ENCODE data around the gene GRK4. TPM values are rescaled to one million over a fixed set of nuclear protein-coding genes. Genes with fewer than 3 reads are reported as not detected.
A peak's percentile ranks its signal among the peaks of the same experiment; 100 is the strongest.

GRK4 gene
- total RNA-seq, 1 donor from 2014 or later = 6.7 TPM

DNA sequence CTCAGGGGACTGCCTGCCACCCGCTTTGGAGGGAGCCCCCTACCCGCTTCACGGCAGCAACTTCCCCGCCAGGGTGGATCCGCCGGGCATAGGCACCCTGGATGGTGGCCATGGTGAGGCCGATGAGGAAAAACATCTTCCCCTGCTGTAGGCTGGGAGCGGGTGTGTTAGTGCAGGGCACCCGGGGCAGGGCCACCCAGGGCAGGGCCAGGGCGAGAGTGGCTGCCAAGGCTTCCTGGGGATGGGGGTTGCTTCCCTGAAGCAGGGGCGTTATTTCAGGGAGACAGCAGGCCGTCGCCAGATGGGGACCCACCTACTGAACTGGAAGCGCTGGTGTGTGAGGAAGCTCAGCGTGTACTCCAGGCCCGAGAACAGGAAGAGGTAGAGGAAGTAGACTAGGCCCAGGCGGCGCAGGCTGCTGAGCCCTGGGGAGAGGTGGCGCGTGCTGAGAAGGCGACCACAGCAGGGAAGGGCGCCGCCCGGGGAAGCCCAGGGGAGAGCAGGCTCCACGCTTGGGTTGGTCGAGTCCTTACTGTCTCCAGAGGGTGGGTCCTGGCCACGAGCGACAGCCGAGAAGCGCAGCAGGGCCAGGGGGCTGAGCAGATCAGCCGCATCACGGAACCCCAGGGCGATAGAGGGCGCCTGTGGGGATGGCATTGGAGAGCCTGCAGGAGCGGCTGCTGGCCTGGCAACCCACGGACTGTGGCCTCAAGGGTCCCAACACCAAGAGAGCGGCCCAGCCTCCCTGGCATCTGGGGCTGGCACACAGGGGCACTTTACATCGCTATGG is 31.7 kb upstream of the GRK4 start:
- Mint-ChIP-seq H3K27me3 (ENCODE audit: low read depth, unreplicated experiment) (no peaks in the 10 kb centered on the region), H3K27ac (ENCODE audit: unreplicated experiment) (peak overlapping the region; percentile 58), H3K4me1 (ENCODE audit: low read depth, unreplicated experiment) (peaks cover 18% of the 10 kb centered on the region), H3K4me3 (ENCODE audit: unreplicated experiment) (no peak overlapping the region), H3K9me3 (ENCODE audit: unreplicated experiment) (no peaks in the 10 kb centered on the region), H3K36me3 (ENCODE audit: low read depth, unreplicated experiment) (peaks cover 11% of the 10 kb centered on the region)
- Histone ChIP-seq H3K36me3 (ENCODE audit: insufficient read depth, low read length) (peaks cover 13% of the 10 kb centered on the region), H3K4me2 (ENCODE audit: low read length) (no peak overlapping the region), H3K4me3 (ENCODE audit: insufficient read depth, low read depth, low read length) (no peak overlapping the region), H3K27ac (ENCODE audit: low read depth, low read length) (no peak overlapping the region), H3K79me2 (ENCODE audit: insufficient read depth, low read length) (peaks cover 46% of the 10 kb centered on the region), H3K9me3 (ENCODE audit: insufficient read depth, low read depth, low read length) (no peaks in the 10 kb centered on the region), H3K27me3 (ENCODE audit: insufficient read depth, low read length) (no peaks in the 10 kb centered on the region), H4K20me1 (ENCODE audit: insufficient read depth, low read length) (peaks cover 58% of the 10 kb centered on the region), H3K9ac (ENCODE audit: low read length) (no peak overlapping the region), H2AFZ (ENCODE audit: low read depth, low read length) (no peak overlapping the region), H3K4me1 (ENCODE audit: insufficient read depth, low read length) (peaks cover 34% of the 10 kb centered on the region)
- FAIRE-seq = no peak
- TF ChIP-seq EZH2 (IDR thresholded peaks at IDR 0.05; ENCODE audit: insufficient read depth, low read length) = no peak
- DNase-seq (ENCODE audit: low read depth) = no peak

DNA sequence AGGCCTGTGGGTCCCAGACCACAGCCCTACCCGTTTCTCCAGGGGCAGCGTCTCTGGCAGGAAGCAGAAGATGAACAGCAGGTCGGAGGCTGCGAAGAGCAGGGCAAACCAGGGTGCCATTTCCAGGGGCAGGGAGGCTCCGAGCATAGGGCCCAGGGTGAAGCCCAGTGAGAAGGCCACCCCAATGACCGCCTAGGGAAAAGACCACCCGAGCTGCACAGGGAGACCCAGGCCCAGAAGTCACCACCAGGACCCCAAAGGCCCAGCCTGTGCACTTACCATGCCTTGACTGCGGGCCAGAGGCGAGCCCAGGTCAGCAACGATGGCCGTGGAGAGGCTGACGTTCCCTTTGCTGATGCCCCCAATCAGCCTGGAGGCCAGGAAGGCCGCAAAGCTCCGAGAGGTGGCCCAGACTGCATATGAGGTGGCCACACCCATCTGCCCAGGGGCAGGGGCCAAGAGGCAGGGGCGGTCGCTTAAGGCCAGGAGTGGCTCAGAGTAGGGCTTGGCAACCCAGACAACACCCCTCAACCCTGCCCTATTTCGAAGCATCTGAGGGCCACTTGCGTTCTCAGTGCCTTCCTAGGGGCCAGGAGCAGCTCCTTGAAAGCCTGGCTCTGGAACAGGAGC is 30.9 kb upstream of the GRK4 start:
- no peaks in the 10 kb centered on the region for H3K27me3 Mint-ChIP-seq (ENCODE audit: low read depth, unreplicated experiment)
- peak overlapping the region; percentile 63 for H3K4me3 ChIP-seq (ENCODE audit: insufficient read depth, low read depth, low read length)
- H3K4me3 Mint-ChIP-seq (ENCODE audit: unreplicated experiment) = peak overlapping the region; percentile 92
- peaks cover 12% of the 10 kb centered on the region for H3K36me3 ChIP-seq (ENCODE audit: insufficient read depth, low read length)
- peaks cover 11% of the 10 kb centered on the region for H3K36me3 Mint-ChIP-seq (ENCODE audit: low read depth, unreplicated experiment)
- H3K27me3 ChIP-seq (ENCODE audit: insufficient read depth, low read length) = no peaks in the 10 kb centered on the region
- no peak for FAIRE-seq
- no peaks in the 10 kb centered on the region for H3K9me3 Mint-ChIP-seq (ENCODE audit: unreplicated experiment)
- H4K20me1 ChIP-seq (ENCODE audit: insufficient read depth, low read length) = peaks cover 65% of the 10 kb centered on the region
- no peak overlapping the region for H2AFZ ChIP-seq (ENCODE audit: low read depth, low read length)
- H3K27ac Mint-ChIP-seq (ENCODE audit: unreplicated experiment) = peak overlapping the region; percentile 85
- no peaks in the 10 kb centered on the region for H3K9me3 ChIP-seq (ENCODE audit: insufficient read depth, low read depth, low read length)
- no peak for DNase-seq (ENCODE audit: low read depth)
- peak overlapping the region; percentile 93 for H3K4me2 ChIP-seq (ENCODE audit: low read length)
- TF ChIP-seq, protein P1, sequence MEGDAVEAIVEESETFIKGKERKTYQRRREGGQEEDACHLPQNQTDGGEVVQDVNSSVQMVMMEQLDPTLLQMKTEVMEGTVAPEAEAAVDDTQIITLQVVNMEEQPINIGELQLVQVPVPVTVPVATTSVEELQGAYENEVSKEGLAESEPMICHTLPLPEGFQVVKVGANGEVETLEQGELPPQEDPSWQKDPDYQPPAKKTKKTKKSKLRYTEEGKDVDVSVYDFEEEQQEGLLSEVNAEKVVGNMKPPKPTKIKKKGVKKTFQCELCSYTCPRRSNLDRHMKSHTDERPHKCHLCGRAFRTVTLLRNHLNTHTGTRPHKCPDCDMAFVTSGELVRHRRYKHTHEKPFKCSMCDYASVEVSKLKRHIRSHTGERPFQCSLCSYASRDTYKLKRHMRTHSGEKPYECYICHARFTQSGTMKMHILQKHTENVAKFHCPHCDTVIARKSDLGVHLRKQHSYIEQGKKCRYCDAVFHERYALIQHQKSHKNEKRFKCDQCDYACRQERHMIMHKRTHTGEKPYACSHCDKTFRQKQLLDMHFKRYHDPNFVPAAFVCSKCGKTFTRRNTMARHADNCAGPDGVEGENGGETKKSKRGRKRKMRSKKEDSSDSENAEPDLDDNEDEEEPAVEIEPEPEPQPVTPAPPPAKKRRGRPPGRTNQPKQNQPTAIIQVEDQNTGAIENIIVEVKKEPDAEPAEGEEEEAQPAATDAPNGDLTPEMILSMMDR (IDR thresholded peaks at IDR 0.05; ENCODE audit: insufficient read depth, low read depth, low read length) = no peak
- TF ChIP-seq EZH2 (IDR thresholded peaks at IDR 0.05; ENCODE audit: insufficient read depth, low read length) = no peak
- H3K79me2 ChIP-seq (ENCODE audit: insufficient read depth, low read length) = peaks cover 48% of the 10 kb centered on the region
- H3K9ac ChIP-seq (ENCODE audit: low read length) = no peak overlapping the region
- H3K4me1 Mint-ChIP-seq (ENCODE audit: low read depth, unreplicated experiment) = peaks cover 23% of the 10 kb centered on the region
- H3K4me1 ChIP-seq (ENCODE audit: insufficient read depth, low read length) = peaks cover 41% of the 10 kb centered on the region
- no peak overlapping the region for H3K27ac ChIP-seq (ENCODE audit: low read depth, low read length)

DNA sequence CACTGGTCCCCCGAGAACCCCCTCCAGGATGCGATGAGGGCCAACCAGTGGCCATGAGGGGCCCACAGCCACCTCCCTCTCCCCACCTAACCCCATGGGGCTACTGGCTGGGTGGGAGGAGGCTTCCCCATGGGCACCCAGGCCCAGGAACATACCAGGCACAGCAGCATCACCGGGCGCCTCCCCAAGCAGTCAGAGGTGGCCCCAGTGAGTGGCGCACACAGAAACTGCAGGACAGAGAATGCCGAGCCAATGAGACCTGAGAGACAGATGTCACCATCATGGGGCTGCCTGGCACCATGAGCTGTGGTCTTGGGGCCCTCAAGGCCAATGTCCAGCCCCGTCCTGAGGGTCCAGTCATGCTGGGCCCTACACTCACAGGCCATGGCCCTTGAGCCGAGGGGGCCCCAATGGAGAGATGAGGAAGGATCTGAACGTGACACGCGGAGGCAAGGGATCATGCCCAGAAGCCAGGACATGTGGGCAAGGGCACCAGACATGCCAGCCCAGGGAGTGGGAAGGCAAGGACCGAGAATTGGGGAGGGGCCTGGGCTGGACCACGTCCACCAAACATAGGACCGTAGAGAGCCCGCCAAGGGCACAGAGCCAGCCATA is 30.3 kb upstream of the GRK4 start:
- peak overlapping the region; percentile 92 for H3K4me3 Mint-ChIP-seq (ENCODE audit: unreplicated experiment)
- H4K20me1 ChIP-seq (ENCODE audit: insufficient read depth, low read length) = peaks cover 70% of the 10 kb centered on the region
- H3K9ac ChIP-seq (ENCODE audit: low read length) = peak overlapping the region; percentile 80
- no peak overlapping the region for H2AFZ ChIP-seq (ENCODE audit: low read depth, low read length)
- H3K36me3 Mint-ChIP-seq (ENCODE audit: low read depth, unreplicated experiment) = peaks cover 13% of the 10 kb centered on the region
- H3K4me1 Mint-ChIP-seq (ENCODE audit: low read depth, unreplicated experiment) = peaks cover 23% of the 10 kb centered on the region
- no peaks in the 10 kb centered on the region for H3K9me3 Mint-ChIP-seq (ENCODE audit: unreplicated experiment)
- H3K4me2 ChIP-seq (ENCODE audit: low read length) = peak overlapping the region; percentile 93
- peaks cover 44% of the 10 kb centered on the region for H3K4me1 ChIP-seq (ENCODE audit: insufficient read depth, low read length)
- H3K36me3 ChIP-seq (ENCODE audit: insufficient read depth, low read length) = peaks cover 17% of the 10 kb centered on the region
- peak overlapping the region; percentile 63 for H3K4me3 ChIP-seq (ENCODE audit: insufficient read depth, low read depth, low read length)
- no peaks in the 10 kb centered on the region for H3K27me3 Mint-ChIP-seq (ENCODE audit: low read depth, unreplicated experiment)
- TF ChIP-seq, protein P1 (IDR thresholded peaks at IDR 0.05; ENCODE audit: insufficient read depth, low read depth, low read length) = no peak
- TF ChIP-seq EZH2 (IDR thresholded peaks at IDR 0.05; ENCODE audit: insufficient read depth, low read length) = no peak
- H3K27me3 ChIP-seq (ENCODE audit: insufficient read depth, low read length) = no peaks in the 10 kb centered on the region
- H3K9me3 ChIP-seq (ENCODE audit: insufficient read depth, low read depth, low read length) = no peaks in the 10 kb centered on the region
- H3K27ac ChIP-seq (ENCODE audit: low read depth, low read length) = peak overlapping the region; percentile 17
- FAIRE-seq (no peak), DNase-seq (ENCODE audit: low read depth) (no peak)
- H3K27ac Mint-ChIP-seq (ENCODE audit: unreplicated experiment) = peak overlapping the region; percentile 85
- peaks cover 50% of the 10 kb centered on the region for H3K79me2 ChIP-seq (ENCODE audit: insufficient read depth, low read length)
